ENCODE results near the gene TRIP11. TPM values are rescaled to one million over a fixed set of nuclear protein-coding genes. Genes with fewer than 3 reads are reported as not detected.
A peak's percentile ranks its signal among the peaks of the same experiment; 100 is the strongest.

TRIP11 gene
- total and polyA plus RNA-seq, 2 of the 13 experiments (the other 11 are each of a cell fraction or from before 2014, with no cell fraction given), result 10.9 to 32.8 TPM

GRCh38 chr14:91957876-91958313, 82.0 kb downstream of the TRIP11 start (continued):
- no peak; the same call in 1 of the 2 replicates for TF ChIP-seq ZNF800 (CRISPR knock-in tag; IDR thresholded peaks at IDR 0.05)
- no peak for TF ChIP-seq ZBTB14 (CRISPR knock-in tag; IDR thresholded peaks at IDR 0.05)
- TF ChIP-seq ZNF572 (CRISPR knock-in tag; IDR thresholded peaks at IDR 0.05), result 0 out of 2 replicates have a peak, but pooled peaks have one; percentile 26
- peak; percentile 71; the same call in 1 of the 2 replicates for TF ChIP-seq ARID4A (CRISPR knock-in tag; IDR thresholded peaks at IDR 0.05; ENCODE audit: borderline replicate concordance)
- TF ChIP-seq KDM5A (IDR thresholded peaks at IDR 0.05; ENCODE audit: borderline replicate concordance, low read length), result no peak
- TF ChIP-seq CSRNP2 (CRISPR knock-in tag; conservative IDR thresholded peaks at IDR 0.05; ENCODE audit: low read depth), result no peak
- TF ChIP-seq ATF7 (IDR thresholded peaks at IDR 0.05), result peak; percentile 36; the same call in 1 of the 2 replicates
- 0 out of 2 replicates have a peak, but pooled peaks have one; percentile 51 for TF ChIP-seq ATF7 (CRISPR knock-in tag; IDR thresholded peaks at IDR 0.05)
- TF ChIP-seq KDM1A (CRISPR knock-in tag; IDR thresholded peaks at IDR 0.05), result peak; percentile 75; the same call in 1 of the 2 replicates
- TF ChIP-seq PBX2 (CRISPR knock-in tag; IDR thresholded peaks at IDR 0.05), result peak; percentile 22; the same call in 1 of the 2 replicates
- TF ChIP-seq NFIC (IDR thresholded peaks at IDR 0.05; ENCODE audit: low read length), result peak; percentile 43; the same call in 1 of the 2 replicates
- TF ChIP-seq ZFP36L1 (CRISPR knock-in tag; IDR thresholded peaks at IDR 0.05), result peak; percentile 74; the same call in 1 of the 2 replicates
- no peak for TF ChIP-seq TBP (CRISPR knock-in tag; IDR thresholded peaks at IDR 0.05)
- 0 out of 2 replicates have a peak, but pooled peaks have one; percentile 67 for TF ChIP-seq TARDBP (CRISPR knock-in tag; IDR thresholded peaks at IDR 0.05)
- no peak for TF ChIP-seq SMAD9 (CRISPR knock-in tag; IDR thresholded peaks at IDR 0.05)
- TF ChIP-seq ZMYM2 (CRISPR knock-in tag; IDR thresholded peaks at IDR 0.05), result peak; percentile 98
- TF ChIP-seq ZBTB26 (CRISPR knock-in tag; IDR thresholded peaks at IDR 0.05; ENCODE audit: borderline replicate concordance), result no peak
- peak; percentile 94 for TF ChIP-seq HNF4G (IDR thresholded peaks at IDR 0.05; ENCODE audit: borderline replicate concordance, low read depth, low read length)
- TF ChIP-seq HNF4G (CRISPR knock-in tag; IDR thresholded peaks at IDR 0.05; ENCODE audit: borderline replicate concordance, low read depth), result peak; percentile 92

Data from HepG2 (cell line).